DMS 273 (cell line): ENCODE results near the gene CYP2E1.
"Not testable (repeated sequence)": the region's sequence is repeated elsewhere in the genome, so short reads cannot be mapped to it uniquely, and the experiment has no call there.

Experiments used
- DNase-seq: peaks from one replicate; lab custom pipeline; 2025; ENCODE audit not compliant: unreplicated experiment; lab: John Stamatoyannopoulos, UW

CYP2E1 gene

GRCh38 chr10:133526957-133527588, at the start of gene CYP2E1:
Gene CYP2E1 (plus strand): TSS chr10:133527363. CDS start chr10:133527396, 33 bp downstream.
- DNase-seq = no peak

- DNase-seq = no peak
Measured at GRCh38 chr10:133481086-133481643, 46.0 kb upstream of the CYP2E1 start.

DNA sequence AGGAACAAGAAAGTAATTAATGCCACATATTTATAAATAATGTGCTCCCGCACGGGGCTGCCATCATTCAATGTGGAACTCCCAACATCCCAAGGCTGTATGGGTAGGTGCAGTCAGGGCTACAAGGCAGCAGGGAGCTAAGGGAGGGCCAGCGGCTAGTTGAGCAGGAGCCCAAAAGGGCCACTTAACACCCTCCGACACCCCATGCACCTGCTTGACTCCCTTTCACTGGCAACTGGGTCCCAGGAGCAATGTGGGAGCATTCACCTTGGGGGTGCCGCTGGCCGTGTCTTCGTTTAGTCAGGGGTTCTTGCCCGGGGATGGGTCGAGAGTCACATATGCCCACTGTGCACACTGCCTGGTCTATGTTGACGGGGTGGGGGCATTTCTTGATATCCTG, 45.5 kb upstream of the CYP2E1 start:
- DNase-seq = no peak

- no peak for DNase-seq
Measured at GRCh38 chr10:133484818-133485217, 42.3 kb upstream of the CYP2E1 start.

- no peak for DNase-seq
Measured at GRCh38 chr10:133487085-133487484, 40.1 kb upstream of the CYP2E1 start.

DNA sequence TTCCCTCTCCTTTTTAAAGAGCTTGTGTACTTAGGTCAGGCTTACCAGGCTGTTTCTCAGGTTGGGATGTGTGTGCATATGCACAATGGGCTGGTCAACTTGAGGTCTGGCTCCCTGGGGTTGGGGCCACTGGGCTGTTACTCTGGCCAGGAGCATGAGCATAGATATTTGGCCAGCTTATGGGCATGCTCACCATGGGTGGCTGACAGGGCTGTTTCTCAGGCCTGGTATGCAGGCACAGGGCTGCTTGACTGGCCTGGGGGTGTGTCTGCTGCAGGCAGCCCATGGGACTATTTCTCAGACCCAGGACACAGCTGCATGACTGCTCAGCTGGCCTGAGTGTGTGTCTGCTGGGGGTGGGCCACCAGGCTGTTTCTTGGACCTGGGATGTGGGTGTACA, 38.8 kb upstream of the CYP2E1 start:
- DNase-seq = no peak

GRCh38 chr10:133489816-133490588, 37.2 kb upstream of the CYP2E1 start:
- no peak for DNase-seq

- DNase-seq = not testable (repeated sequence)
Measured at GRCh38 chr10:133493562-133493961, 33.6 kb upstream of the CYP2E1 start.

- peak; percentile 29 for DNase-seq
Measured at GRCh38 chr10:133497363-133497762, 29.8 kb upstream of the CYP2E1 start.

DNA sequence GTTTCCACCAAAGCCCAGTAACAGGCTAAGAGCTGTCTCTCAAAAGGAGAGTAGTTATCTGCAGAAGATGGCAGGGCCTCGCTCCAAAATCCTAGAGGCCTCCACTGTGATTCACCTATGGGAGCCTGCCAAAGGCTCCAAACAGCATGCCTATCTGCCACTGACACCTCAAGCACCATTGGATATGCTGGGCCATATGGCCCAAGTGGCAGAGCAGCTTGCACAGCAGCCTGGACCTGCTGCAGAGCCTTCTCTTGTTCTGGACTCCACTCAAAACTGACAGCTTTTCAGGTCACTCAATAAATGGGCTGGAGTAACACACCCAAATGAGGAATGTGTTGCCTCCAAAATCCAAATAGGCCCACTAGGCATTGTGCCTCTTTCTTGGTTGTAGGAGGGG, 28.0 kb upstream of the CYP2E1 start:
- not testable (repeated sequence) for DNase-seq

GRCh38 chr10:133500897-133501296, 26.3 kb upstream of the CYP2E1 start:
- DNase-seq = not testable (repeated sequence)

DNA sequence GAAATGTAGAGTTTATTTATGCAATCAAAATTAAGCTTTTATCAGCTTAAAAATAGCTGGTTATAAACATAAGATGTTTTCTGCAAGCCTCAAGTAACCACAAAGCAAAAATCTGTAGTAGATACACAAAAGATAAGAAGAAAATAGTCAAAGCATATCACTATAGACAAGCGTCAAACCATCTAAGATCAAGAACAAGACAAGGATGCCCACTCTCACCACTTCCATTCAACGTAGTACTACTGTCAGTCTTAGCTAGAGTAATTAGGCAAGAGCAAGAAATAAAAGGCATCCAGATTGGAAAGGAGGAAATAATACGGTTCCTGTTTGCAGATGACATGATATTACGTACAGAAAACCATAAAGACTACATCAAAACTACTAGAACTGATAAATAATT, 17.5 kb upstream of the CYP2E1 start:
- DNase-seq = no peak

DNA sequence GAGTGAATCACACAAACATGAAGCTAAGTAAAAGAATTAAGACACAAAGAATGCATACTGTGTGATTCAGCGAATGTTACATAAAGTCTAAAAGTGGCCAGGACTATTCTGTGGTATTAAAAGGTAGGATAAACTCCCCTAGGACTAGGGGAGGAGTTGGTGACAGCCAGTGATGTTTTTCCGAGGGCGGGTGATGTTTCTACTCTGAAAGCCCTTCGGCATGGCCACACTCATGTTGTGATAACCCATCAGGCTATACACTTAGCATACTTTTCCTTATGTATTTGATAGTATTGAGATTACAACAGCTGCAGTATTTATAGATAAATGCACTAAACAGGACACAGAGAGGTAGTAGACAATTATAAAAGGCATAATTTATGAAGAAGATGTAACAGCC, 15.8 kb upstream of the CYP2E1 start:
- DNase-seq = no peak

DNA sequence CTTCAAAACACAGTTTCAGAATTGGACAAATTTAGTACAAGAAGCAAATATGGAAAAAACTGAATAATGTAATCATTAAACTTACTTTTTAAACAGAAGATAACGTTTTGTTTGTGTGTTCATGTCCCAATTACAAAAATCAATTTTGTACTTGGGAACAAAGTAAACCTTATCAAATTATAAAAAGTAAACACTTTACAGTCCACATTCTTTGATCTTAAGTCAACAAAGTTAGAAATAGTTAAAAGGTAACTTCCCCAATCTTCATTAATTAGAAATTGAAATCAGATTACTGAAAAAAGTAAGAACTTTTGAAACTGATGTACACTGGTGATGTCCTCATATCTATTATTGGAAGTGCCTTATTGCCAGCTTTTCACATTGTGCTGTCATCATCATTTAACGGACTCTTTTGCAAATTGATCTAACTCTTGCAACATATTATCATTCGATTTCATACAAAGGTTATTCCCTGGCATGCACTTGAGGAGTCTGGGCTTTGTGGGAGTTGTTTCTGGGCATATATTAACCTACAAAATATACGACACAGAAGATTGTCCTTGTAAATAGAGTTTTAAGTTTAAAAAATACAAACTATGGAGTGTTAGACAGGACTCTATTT, 15.1 kb upstream of the CYP2E1 start:
- DNase-seq = no peak

DNA sequence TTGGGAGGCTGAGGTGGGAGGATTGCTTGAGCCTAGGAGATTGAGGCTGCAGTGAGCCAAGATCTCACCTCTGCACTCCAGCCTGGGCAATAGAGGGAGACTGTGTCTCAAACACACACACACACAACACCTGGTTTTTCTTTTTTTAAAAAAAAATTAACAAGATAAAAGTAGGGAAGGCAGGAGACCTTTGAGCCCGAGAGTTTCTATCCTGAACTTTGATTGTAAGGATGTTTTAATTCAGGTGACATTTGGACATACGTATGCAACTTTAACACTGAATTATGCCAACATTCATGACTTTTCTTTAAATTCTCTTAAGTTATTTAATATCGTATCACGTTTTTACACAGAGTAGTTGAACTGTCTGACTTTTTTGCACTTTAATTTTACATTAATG, 11.7 kb upstream of the CYP2E1 start:
- DNase-seq = no peak

DNA sequence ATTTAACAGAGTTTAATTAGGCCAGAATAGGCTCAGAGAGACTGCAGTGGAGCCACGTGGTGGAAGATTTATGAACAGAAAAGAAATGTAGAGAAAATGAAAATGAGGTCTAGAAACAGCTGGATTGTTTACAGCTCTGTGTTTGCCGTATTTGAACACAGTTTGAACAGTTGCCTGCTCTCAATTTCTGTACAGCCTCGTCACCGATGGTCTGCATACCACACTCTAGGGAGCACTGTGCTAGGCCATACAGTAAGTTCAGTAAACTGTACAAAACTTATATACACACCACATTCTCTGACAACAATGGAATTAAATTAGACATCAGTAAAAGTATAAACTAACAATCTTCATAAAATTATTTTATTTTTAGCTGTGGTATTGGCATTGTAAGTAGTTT, 11.1 kb upstream of the CYP2E1 start:
- DNase-seq = no peak

DNA sequence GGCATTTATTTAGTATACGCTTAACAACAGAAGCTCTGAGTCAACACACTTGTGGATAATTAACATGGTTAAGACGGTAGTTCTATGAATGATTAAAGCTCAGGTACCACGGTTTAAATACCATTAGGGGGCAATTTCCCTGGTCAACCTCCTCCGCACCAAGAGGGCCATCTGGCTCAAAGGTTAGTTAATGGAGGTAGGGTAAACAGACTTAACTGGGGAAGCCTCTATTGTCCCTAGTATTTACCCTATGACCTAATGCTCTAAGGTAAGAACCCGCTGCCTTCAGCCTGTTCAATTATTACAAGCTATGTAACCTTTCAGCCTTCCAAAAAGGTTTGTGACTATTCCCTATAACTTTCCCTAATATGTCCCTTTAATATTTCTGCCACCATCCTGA, 8.6 kb upstream of the CYP2E1 start:
- not testable (repeated sequence) for DNase-seq

DNA sequence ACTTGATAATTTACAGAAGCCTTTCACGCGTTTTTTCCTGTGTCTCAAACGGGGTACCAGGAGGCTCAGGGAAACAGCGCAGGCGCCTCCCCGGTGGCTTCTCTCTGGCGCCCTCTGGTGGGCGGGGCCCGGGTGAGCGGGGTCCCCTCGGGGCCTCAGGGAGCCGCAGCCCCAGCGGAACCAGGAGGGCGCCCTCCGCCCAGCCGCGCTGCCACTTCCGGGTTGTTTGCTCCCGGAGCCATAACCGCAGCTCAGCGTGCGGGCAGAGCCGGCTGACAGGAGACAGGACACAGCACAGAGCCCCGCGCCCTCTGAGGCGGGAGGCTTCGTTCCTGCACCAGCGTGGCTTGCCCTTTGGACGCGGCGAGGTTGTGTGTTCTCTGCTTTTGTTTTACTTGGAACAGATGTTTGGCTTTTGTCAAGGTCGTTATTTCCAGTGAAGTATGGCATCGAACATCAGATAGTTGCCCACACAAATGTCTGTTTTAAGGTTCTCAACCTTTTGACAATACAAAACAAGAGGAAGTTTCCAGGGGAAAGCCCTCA, 6.9 kb upstream of the CYP2E1 start:
- peak; percentile 87 for DNase-seq

GRCh38 chr10:133523631-133524203, 3.4 kb upstream of the CYP2E1 start:
- no peak for DNase-seq

DNA sequence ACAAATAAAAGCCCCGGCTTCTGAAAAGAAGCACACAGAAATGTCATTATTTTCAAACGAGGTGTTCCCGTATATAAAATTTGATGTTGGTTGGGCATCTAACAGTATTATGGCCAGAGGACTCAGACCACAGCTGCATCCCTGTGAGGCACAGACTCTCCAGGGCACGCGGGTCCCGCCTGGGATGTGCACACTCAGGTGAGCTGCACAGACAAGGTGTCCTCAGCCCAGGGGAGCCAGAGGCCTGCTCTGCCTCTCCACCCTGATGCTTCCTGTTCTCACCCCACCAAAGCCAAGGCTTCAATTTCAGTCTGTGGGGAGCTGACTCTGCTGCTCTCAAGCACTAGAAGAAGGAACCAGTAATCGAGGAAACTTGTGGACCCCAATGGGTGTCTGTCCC, 1.7 kb upstream of the CYP2E1 start:
- DNase-seq = no peak

DNA sequence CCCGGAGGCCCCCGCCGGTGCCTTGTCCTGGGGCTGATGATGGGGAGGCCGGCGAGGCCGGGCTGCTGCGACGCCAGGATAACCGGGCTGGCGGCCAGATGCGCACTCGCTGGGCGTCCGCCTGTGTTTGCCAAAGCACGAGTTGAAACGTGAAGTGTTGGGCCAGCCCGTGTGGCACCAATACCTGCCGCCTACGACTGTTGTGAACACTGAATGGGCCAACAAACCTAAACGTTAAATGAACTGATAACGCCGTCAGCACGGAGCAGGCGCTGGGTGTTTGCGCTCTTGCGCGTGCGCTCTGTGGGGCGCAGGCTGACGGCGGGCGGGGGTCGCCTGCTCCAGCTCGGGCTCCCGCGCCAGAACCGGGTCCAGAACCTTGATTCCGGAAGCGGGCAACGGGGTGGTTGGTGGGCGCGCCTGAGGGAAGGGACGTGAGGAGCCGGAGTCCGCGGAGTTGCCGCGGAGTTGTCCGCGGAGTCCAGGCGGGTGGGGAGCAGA, 658 bp downstream of the CYP2E1 start:
- no peak for DNase-seq
